OCI-LY3 (cell line): ENCODE data around the gene NT5C3A.
A peak's percentile ranks its signal among the peaks of the same experiment; 100 is the strongest.
"Not testable (repeated sequence)": the region's sequence is repeated elsewhere in the genome, so short reads cannot be mapped to it uniquely, and the experiment has no call there.

Experiments used
- H2AFZ ChIP-seq: fragments of 200-600, 300-600 bp; shearing (Covaris generic); 2 replicates; pipeline ENCODE4 v1.6.0; 2014; ENCODE audit warnings: antibody characterized with exemption, low read depth, low read length
- H3K27ac ChIP-seq: fragments of 200-600, 300-600 bp; sonication (generic); 2 replicates; pipeline ENCODE4 v1.5.1; 2014; ENCODE audit warnings: mild to moderate bottlenecking, low read length, moderate library complexity, mixed read lengths
- H3K27me3 ChIP-seq: fragments of 200-600, 300-600 bp; sonication (generic); 2 replicates; pipeline ENCODE4 v1.6.1; 2014; ENCODE audit warnings: low read depth, low read length, mixed read lengths
- H3K36me3 ChIP-seq: fragments of 200-600, 300-600 bp; sonication (generic); replicated peaks from 2 replicates; pipeline ENCODE3; 2014; ENCODE audit warnings: low read depth, low read length, mixed read lengths
- H3K4me1 ChIP-seq: fragments of 300-600, 200-600 bp; sonication (generic); 2 replicates; pipeline ENCODE4 v1.6.1; 2014; ENCODE audit warnings: low read length, mixed read lengths
- H3K4me2 ChIP-seq: fragments of 200-600, 300-600 bp; sonication (generic); 2 replicates; pipeline ENCODE4 v1.6.1; 2014; ENCODE audit warnings: low read length, mixed read lengths
- H3K4me3 ChIP-seq: fragments of 300-600, 200-600 bp; sonication (generic); 2 replicates; pipeline ENCODE4 v1.5.1; 2014; ENCODE audit warnings: antibody characterized with exemption, mild to moderate bottlenecking, low read length, moderate library complexity
- H3K79me2 ChIP-seq: fragments of 300-600, 200-600 bp; shearing (Covaris generic); 2 replicates; pipeline ENCODE4 v1.6.1; 2014; ENCODE audit warnings: mild to moderate bottlenecking, low read length, mixed read lengths
- H3K9ac ChIP-seq: fragments of 300-600, 200-600 bp; shearing (Covaris generic); 2 replicates; pipeline ENCODE4 v1.6.0; 2014; ENCODE audit warnings: mild to moderate bottlenecking, low read length, moderate library complexity
- H3K9me3 ChIP-seq: fragments of 200-600, 300-600 bp; shearing (Covaris generic); 2 replicates; pipeline ENCODE4 v1.6.1; 2014; ENCODE audit warnings: low read length, mixed read lengths; ENCODE audit not compliant: insufficient read depth
- H4K20me1 ChIP-seq: fragments of 200-600, 300-600 bp; sonication (generic); 2 replicates; pipeline ENCODE4 v1.6.1; 2016; ENCODE audit warnings: low read length, mixed read lengths; ENCODE audit not compliant: insufficient read depth
- TF ChIP-seq, protein P1 (sequence below): fragments of 200-600, 300-600 bp; sonication (generic); IDR thresholded peaks from 2 replicates; pipeline ENCODE4 v1.5.1; 2014; ENCODE audit warnings: antibody characterized with exemption, low read length, low read depth

Gene NT5C3A

DNA sequence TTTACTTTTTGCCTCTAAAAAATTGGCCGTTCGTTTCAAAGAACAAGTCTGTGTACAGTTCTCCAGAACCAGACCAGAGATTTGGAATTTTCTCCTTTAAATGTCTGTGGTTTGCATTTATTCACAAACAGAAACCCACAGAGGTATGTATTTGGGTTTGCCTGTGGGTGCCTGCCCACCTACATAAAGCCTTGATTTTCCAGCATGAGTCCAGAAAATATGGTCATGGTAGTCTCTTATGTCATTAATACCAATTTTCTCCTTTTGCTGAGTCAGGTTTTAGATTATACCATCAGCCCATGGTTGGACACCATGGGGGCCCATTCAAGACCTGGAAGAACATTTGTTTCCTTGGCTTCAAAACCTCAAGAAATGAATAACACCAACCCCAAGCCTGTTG, 82.7 kb downstream of the NT5C3A start:
- H3K27me3 ChIP-seq, H3K27ac ChIP-seq, H3K9me3 ChIP-seq, H3K4me2 ChIP-seq, H4K20me1 ChIP-seq, H2AFZ ChIP-seq, H3K79me2 ChIP-seq, H3K4me3 ChIP-seq, H3K9ac ChIP-seq, H3K4me1 ChIP-seq, H3K36me3 ChIP-seq: not testable (repeated sequence)

DNA sequence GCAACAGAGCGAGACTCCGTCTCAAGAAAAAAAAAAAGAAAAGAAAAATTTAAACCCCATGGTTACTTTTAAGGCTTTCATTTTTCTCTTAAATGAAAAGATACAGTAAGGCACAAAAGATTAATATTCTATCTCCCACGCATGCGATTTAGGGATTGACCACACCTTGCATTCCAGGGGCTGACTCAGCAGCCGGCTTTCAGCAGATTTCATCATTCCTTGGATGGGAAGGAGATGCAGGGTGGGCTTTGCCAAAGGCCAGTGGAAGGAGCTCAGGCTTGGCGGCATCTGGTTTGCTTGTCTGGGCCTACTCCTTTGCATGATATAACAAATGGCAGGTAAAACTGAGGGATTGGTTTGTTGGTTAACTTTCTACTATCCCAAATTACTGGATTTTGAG, 83.3 kb downstream of the NT5C3A start:
- not testable (repeated sequence) for H3K27me3 ChIP-seq, H3K4me1 ChIP-seq, H3K4me2 ChIP-seq, H3K27ac ChIP-seq, H3K9me3 ChIP-seq, H3K9ac ChIP-seq, H3K79me2 ChIP-seq, H3K4me3 ChIP-seq, H2AFZ ChIP-seq, H3K36me3 ChIP-seq, H4K20me1 ChIP-seq

DNA sequence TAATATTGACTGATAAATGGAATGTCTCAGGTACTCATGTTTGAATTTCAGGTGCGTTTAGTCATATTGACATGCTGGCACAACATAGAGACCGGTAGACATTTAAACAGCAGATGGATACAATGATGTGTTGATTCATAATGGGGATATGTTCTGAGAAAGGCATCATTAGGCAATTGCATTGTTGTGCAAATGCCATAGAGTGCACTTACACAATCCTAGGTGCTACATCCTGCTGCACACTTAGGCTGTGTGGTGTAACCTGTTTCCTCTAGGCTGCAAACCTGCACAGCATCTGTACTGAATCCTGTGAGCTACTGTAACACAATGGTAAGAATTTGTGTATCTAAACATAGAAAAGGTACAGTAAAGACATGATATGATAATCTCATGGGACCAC, 85.4 kb downstream of the NT5C3A start:
- H2AFZ ChIP-seq, H3K4me1 ChIP-seq, H4K20me1 ChIP-seq, H3K27ac ChIP-seq, H3K9ac ChIP-seq, H3K79me2 ChIP-seq, H3K9me3 ChIP-seq, H3K27me3 ChIP-seq, H3K4me2 ChIP-seq, H3K4me3 ChIP-seq, H3K36me3 ChIP-seq: not testable (repeated sequence)

DNA sequence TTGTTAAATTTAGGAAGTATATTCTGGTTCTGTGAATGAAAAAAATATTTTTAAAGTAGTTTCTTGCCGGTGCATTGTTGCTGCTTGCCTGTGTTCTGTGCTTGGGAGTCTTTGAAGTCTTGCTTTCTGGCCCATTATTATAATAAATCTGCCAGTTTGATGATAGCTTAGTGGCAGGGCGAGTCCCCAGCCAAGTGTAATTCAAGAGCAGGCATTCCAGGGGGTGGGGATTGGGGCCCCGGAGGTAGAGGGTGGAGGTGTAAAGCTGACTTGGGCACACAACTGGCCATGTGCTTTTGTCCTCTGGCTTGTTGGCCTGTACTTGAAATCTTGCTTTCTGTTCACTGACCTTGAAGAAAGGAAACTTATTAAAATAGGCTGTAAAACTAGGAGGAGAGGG, 90.6 kb downstream of the NT5C3A start:
- not testable (repeated sequence) for H2AFZ ChIP-seq, H3K27me3 ChIP-seq, H3K4me3 ChIP-seq, H3K79me2 ChIP-seq, H3K36me3 ChIP-seq, H3K4me2 ChIP-seq, H3K27ac ChIP-seq, H3K9me3 ChIP-seq, H3K4me1 ChIP-seq, H4K20me1 ChIP-seq, H3K9ac ChIP-seq

DNA sequence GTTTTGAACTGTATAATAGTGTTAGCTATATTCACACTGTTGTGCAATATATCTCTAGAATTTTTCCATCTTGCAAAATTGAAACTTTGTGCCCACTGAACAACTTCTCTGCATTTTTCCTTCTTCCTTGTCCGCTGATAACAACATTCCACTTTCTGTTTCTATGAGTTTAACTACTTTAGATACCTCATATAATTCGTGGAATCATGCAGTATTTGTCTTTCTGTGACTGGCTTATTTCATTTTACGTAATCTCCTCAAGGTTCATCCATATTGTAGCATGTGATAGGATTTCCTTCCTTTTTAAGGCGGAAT, 95.4 kb downstream of the NT5C3A start:
- H3K36me3 ChIP-seq, H3K9me3 ChIP-seq, H3K4me2 ChIP-seq, H4K20me1 ChIP-seq, H3K4me1 ChIP-seq, H3K9ac ChIP-seq, H3K79me2 ChIP-seq, H3K27ac ChIP-seq, H3K27me3 ChIP-seq, H3K4me3 ChIP-seq, H2AFZ ChIP-seq: not testable (repeated sequence)

DNA sequence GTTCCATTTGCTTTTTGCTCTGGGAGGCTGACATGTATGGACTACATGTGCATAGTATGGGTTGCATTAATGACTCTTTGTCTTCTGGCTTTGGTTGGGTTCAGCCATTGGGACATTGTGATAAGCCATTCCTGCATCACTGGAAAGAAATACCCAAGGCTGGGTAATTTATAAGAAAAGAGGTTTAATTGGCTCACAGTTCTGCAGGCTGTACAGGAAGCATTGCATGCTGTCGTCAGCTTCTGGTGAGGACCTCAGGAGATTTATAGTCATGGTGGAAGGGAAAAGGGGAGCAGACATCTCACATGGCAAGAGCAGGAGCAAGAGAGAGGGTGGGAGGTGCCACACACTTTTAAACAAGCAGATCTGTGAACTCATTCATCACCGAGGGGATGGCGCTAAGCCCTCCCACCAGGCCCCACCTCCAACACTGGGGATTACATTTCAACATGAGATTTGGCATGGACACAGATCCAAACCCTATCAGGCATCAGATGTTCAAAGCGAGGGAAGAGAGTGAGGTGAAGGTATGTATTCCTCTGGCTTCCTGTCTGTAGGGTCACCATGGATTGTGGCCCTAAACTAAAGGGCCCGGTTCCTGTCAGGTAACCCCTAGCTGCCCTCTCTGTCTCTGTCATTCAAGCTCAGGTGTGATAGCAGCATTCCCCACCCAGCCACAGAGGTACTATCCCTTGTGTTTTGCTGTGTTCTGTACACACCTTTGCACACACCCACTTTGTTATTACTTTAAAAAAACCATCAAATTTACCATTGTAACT, 95.9 kb downstream of the NT5C3A start:
- H3K4me3 ChIP-seq, H3K9me3 ChIP-seq, H2AFZ ChIP-seq, H3K4me2 ChIP-seq, H3K4me1 ChIP-seq, H3K27me3 ChIP-seq, H3K79me2 ChIP-seq, H4K20me1 ChIP-seq, H3K27ac ChIP-seq, H3K9ac ChIP-seq, H3K36me3 ChIP-seq: not testable (repeated sequence)

DNA sequence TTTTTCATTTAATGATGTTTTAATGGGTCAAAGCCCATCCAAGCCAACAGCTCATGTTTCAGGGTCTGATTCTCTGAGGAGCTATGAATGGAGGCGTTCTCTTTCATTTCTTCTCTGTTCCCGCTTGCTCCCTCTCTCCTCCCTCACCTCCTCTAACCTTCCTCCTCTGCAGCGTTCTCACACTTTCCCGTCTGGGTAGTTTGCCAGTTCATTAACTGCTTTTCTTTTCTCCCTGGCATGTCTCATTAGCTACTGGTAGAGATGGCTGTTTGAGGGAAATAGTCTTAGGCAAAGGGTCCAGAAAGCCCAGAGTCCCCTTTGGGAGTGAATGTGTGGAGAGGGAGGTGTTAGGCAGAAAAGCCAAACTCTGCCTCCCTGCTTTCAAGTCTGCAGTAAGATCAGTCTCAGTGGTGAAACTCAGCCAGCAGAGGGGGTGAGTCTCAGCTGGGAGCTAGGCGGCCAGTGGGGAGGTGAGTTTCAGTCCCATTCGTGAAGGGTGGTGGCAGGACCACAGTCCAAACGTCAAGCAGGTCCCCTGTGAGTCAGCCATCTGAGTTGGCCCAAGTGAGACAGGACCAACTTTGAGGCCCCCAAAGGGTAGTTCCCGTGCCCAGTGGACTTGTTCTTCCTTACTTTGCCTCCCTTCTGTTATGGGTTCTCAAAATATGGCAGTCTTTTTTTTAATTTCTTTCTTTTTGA, 98.0 kb downstream of the NT5C3A start:
- not testable (repeated sequence) for H3K27ac ChIP-seq, H3K36me3 ChIP-seq, H3K4me1 ChIP-seq, H3K9ac ChIP-seq, H3K79me2 ChIP-seq, H4K20me1 ChIP-seq, H3K9me3 ChIP-seq, H3K27me3 ChIP-seq
- TF ChIP-seq, protein P1, sequence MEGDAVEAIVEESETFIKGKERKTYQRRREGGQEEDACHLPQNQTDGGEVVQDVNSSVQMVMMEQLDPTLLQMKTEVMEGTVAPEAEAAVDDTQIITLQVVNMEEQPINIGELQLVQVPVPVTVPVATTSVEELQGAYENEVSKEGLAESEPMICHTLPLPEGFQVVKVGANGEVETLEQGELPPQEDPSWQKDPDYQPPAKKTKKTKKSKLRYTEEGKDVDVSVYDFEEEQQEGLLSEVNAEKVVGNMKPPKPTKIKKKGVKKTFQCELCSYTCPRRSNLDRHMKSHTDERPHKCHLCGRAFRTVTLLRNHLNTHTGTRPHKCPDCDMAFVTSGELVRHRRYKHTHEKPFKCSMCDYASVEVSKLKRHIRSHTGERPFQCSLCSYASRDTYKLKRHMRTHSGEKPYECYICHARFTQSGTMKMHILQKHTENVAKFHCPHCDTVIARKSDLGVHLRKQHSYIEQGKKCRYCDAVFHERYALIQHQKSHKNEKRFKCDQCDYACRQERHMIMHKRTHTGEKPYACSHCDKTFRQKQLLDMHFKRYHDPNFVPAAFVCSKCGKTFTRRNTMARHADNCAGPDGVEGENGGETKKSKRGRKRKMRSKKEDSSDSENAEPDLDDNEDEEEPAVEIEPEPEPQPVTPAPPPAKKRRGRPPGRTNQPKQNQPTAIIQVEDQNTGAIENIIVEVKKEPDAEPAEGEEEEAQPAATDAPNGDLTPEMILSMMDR, result peak; percentile 26
- Histone ChIP-seq H2AFZ (peak overlapping the region; percentile 83; the same call in 1 of the 2 replicates), H3K4me2 (peak overlapping the region; percentile 46), H3K4me3 (peak overlapping the region; percentile 37; the same call in 1 of the 2 replicates)
